ENCODE measurements around the gene PNCK. TPM values are rescaled to one million over a fixed set of nuclear protein-coding genes. Genes with fewer than 3 reads are reported as not detected.

PNCK gene
- polyA plus RNA-seq, 2 of the 4 experiments (the other 2 are of a cell fraction), result 0.17 to 0.25 TPM

DNA sequence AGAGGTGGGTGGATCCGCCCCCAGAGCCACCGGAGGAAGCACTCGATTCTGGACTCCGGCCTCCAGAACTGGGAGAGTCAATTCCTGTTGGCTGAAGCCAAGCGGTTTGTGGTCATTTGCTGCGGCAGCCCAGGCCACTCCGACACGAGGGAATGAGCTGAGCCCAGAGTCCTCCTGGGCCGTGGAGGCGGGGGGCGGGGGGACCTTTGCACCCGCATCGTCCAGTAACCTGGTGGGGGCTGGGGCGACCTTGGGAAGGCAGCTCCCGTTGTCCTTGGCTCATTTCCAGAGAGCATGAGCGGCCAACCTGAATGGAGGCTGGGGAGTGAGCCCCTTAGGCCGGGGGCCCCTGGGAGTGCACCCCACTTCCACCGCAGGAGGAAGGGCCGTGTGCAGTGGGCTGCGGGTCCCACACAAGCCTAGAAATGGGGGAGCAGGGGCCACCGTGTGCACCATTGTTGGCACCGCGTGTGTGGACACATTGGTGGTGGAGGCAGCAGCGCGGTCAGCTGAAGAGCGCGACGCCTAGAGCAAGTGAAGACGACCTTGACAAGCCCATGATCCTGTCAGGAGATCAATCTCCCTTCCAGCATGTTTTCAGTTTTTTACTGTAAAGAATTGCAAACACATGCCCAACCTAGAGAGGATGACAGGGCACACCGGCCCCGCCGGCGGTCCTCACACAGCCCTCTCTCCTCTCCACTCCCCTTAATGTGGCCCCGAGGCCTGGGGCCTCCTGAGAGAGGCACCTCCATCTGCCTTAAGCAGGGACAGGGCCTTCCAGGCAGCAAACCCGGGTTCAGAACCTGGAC, 46.5 kb downstream of the PNCK start:
- 85% methylated on average over 23 of the region's 35 CpGs for WGBS (ENCODE audit: missing lambda C conversion rate)
- no peak overlapping the region for H3K4me2 ChIP-seq
- H3K4me1 ChIP-seq, result peaks cover 14% of the 10 kb centered on the region
- H3K27ac ChIP-seq, result no peak overlapping the region
- ATAC-seq (no peak), DNase-seq (ENCODE audit: low read depth in 1 of 2, low spot score in 1 of 2) (no peak), FAIRE-seq (no peak)
- CTCF ChIA-PET, result interaction anchor here (1.1 to 10.1 kb wide), 4 partner anchors 10 to 40 kb away, joined by 5 to 43 read pairs (median 18); partner anchors contain the start of gene DUSP9
- no peak overlapping the region for H3K4me3 ChIP-seq
- TF ChIP-seq ZC3H11A (IDR thresholded peaks at IDR 0.05) (no peak), CBX8 (IDR thresholded peaks at IDR 0.05) (no peak), RAD21 (conservative IDR thresholded peaks at IDR 0.05 in 1 of 2, IDR thresholded peaks at IDR 0.05 in 1 of 2) (no peak), NFE2L2 (conservative IDR thresholded peaks at IDR 0.05; ENCODE audit: low read length) (no peak), BHLHE40 (IDR thresholded peaks at IDR 0.05; ENCODE audit: low read depth, low read length) (no peak), KDM1A (IDR thresholded peaks at IDR 0.05; ENCODE audit: low read depth) (no peak)
- TF ChIP-seq, protein P1, sequence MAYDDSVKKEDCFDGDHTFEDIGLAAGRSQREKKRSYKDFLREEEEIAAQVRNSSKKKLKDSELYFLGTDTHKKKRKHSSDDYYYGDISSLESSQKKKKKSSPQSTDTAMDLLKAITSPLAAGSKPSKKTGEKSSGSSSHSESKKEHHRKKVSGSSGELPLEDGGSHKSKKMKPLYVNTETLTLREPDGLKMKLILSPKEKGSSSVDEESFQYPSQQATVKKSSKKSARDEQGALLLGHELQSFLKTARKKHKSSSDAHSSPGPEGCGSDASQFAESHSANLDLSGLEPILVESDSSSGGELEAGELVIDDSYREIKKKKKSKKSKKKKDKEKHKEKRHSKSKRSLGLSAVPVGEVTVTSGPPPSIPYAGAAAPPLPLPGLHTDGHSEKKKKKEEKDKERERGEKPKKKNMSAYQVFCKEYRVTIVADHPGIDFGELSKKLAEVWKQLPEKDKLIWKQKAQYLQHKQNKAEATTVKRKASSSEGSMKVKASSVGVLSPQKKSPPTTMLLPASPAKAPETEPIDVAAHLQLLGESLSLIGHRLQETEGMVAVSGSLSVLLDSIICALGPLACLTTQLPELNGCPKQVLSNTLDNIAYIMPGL (CRISPR knock-in tag; IDR thresholded peaks at IDR 0.05; ENCODE audit: borderline replicate concordance), result no peak
- H3K9me3 ChIP-seq, result no peaks in the 10 kb centered on the region
- POLR2A ChIA-PET, result no interaction called here

DNA sequence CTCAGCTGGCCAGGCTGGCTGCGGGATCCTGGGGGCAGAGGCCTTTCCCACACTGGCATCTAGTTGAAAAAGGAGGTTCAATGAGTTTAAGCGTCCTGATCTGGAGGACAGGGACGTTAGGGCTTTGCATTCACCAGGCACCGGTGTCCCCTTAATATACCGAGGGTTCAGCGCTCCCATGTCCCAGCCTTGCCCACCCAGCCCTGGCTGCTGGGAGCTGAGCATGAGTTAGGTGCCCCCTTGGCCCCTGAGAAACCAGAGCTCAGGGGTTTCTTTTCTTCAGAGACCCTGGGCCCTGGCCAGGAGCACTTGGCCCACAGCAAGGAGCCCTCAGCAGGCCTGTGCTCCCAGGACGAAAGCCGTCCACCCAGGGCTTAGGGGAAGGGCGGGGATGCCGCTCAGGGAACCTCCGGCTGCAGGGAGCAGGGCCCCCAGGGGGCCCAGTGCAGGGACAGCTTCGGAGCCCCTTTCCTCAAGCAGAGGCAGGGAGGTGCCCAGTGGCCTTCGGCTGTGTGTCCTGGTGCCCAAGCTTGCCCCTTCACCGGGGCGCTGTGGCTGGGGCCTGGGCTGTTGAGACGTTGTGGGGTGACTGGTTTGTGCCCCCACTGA, 47.5 kb downstream of the PNCK start:
- CTCF ChIA-PET, result interaction anchor here (0.6 to 10.1 kb wide), 5 partner anchors 9 to 36 kb away, joined by 3 to 43 read pairs (median 18); partner anchors contain the start of gene DUSP9
- no peak for TF ChIP-seq CBX8 (IDR thresholded peaks at IDR 0.05)
- TF ChIP-seq ESRRA (IDR thresholded peaks at IDR 0.05; ENCODE audit: borderline replicate concordance, low read length), result no peak
- TF ChIP-seq CEBPB (IDR thresholded peaks at IDR 0.05), result no peak
- no peak for TF ChIP-seq SMC3 (IDR thresholded peaks at IDR 0.05)
- no peak for TF ChIP-seq KDM5A (IDR thresholded peaks at IDR 0.05)
- TF ChIP-seq, protein P1 (CRISPR knock-in tag; IDR thresholded peaks at IDR 0.05; ENCODE audit: borderline replicate concordance), result no peak
- TF ChIP-seq CBX2 (IDR thresholded peaks at IDR 0.05; ENCODE audit: borderline replicate concordance, low read depth), result no peak
- TF ChIP-seq, protein P2, sequence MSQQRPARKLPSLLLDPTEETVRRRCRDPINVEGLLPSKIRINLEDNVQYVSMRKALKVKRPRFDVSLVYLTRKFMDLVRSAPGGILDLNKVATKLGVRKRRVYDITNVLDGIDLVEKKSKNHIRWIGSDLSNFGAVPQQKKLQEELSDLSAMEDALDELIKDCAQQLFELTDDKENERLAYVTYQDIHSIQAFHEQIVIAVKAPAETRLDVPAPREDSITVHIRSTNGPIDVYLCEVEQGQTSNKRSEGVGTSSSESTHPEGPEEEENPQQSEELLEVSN (IDR thresholded peaks at IDR 0.05; ENCODE audit: borderline replicate concordance, low read depth), result no peak
- no peak for TF ChIP-seq TFCP2L1 (CRISPR knock-in tag; IDR thresholded peaks at IDR 0.05)
- TF ChIP-seq, protein P3, sequence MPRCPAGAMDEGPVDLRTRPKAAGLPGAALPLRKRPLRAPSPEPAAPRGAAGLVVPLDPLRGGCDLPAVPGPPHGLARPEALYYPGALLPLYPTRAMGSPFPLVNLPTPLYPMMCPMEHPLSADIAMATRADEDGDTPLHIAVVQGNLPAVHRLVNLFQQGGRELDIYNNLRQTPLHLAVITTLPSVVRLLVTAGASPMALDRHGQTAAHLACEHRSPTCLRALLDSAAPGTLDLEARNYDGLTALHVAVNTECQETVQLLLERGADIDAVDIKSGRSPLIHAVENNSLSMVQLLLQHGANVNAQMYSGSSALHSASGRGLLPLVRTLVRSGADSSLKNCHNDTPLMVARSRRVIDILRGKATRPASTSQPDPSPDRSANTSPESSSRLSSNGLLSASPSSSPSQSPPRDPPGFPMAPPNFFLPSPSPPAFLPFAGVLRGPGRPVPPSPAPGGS (IDR thresholded peaks at IDR 0.05), result no peak
- TF ChIP-seq, protein P4, sequence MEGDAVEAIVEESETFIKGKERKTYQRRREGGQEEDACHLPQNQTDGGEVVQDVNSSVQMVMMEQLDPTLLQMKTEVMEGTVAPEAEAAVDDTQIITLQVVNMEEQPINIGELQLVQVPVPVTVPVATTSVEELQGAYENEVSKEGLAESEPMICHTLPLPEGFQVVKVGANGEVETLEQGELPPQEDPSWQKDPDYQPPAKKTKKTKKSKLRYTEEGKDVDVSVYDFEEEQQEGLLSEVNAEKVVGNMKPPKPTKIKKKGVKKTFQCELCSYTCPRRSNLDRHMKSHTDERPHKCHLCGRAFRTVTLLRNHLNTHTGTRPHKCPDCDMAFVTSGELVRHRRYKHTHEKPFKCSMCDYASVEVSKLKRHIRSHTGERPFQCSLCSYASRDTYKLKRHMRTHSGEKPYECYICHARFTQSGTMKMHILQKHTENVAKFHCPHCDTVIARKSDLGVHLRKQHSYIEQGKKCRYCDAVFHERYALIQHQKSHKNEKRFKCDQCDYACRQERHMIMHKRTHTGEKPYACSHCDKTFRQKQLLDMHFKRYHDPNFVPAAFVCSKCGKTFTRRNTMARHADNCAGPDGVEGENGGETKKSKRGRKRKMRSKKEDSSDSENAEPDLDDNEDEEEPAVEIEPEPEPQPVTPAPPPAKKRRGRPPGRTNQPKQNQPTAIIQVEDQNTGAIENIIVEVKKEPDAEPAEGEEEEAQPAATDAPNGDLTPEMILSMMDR (IDR thresholded peaks at IDR 0.05), result no peak
- TF ChIP-seq, protein P5, sequence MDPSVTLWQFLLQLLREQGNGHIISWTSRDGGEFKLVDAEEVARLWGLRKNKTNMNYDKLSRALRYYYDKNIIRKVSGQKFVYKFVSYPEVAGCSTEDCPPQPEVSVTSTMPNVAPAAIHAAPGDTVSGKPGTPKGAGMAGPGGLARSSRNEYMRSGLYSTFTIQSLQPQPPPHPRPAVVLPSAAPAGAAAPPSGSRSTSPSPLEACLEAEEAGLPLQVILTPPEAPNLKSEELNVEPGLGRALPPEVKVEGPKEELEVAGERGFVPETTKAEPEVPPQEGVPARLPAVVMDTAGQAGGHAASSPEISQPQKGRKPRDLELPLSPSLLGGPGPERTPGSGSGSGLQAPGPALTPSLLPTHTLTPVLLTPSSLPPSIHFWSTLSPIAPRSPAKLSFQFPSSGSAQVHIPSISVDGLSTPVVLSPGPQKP (IDR thresholded peaks at IDR 0.05; ENCODE audit: low read depth, low read length), result no peak
- TF ChIP-seq EHF (CRISPR knock-in tag; IDR thresholded peaks at IDR 0.05), result no peak
- no peak for TF ChIP-seq NR3C1 (IDR thresholded peaks at IDR 0.05)
- TF ChIP-seq MAZ (IDR thresholded peaks at IDR 0.05; ENCODE audit: borderline replicate concordance, low read depth, low read length), result no peak
- no peak for TF ChIP-seq SREBF2 (IDR thresholded peaks at IDR 0.05)
- FAIRE-seq, result no peak

More for the DNA sequence above, 47.5 kb downstream of the PNCK start:
- no peak for DNase-seq (ENCODE audit: low read depth in 1 of 2, low spot score in 1 of 2)
- no peak overlapping the region for H3K4me2 ChIP-seq
- ATAC-seq, result no peak
- H3K27ac ChIP-seq, result no peak overlapping the region
- no peaks in the 10 kb centered on the region for H3K9me3 ChIP-seq
- WGBS (ENCODE audit: missing lambda C conversion rate), result 78% methylated on average over 9 of the region's 16 CpGs
- H3K4me3 ChIP-seq, result no peak overlapping the region
- H3K4me1 ChIP-seq, result peaks cover 14% of the 10 kb centered on the region
- POLR2A ChIA-PET, result interaction anchor here (0.6 kb wide), 1 partner anchor 21 kb away, joined by 5 read pairs; the partner anchor contains the start of gene DUSP9

Data from A549 (cell line).